Right lobe of liver (tissue), 6 donors: ENCODE data around the gene CNTRL. TPM values are rescaled to one million over a fixed set of nuclear protein-coding genes. Genes with fewer than 3 reads are reported as not detected.

Experiments
- ATAC-seq, 4 donors: fragments of 200-7000 bp; cut with Tn5 transposase; one replicate each; pipeline ENCODE4 v1.9.1; 2020; ENCODE audit warnings: mild to moderate bottlenecking in 4 of 4, moderate library complexity in 4 of 4
- DNase-seq, 3 donors: peaks; one replicate each; pipeline ENCODE4 v3.0.0-alpha.2; 2020
- H3K27ac ChIP-seq, 3 donors: fragments of 200-600 bp; one replicate each; pipeline ENCODE4 v1.8.0; 2022
- H3K27me3 ChIP-seq, 2 donors: fragments of 200-600 bp; one replicate each; pipeline ENCODE4 v1.8.0; 2022
- H3K36me3 ChIP-seq, 4 donors: fragments of 200-600 bp; sonication (generic) in 1 of 4; one replicate each; pipeline versions ENCODE4 v1.5.1 to v1.8.0; 2017 to 2022; ENCODE audit warnings: control low read depth in 1 of 4
- H3K4me1 ChIP-seq, 4 donors: fragments of 200-600 bp; sonication (generic) in 1 of 4; one replicate each; pipeline versions ENCODE4 v1.5.1 to v1.8.0; 2017 to 2022; ENCODE audit warnings: control low read depth in 1 of 4
- H3K4me3 ChIP-seq, 3 donors: fragments of 200-600 bp; one replicate each; pipeline ENCODE4 v1.8.0; 2022
- H3K9me3 ChIP-seq, 4 donors: fragments of 200-600 bp; sonication (generic) in 1 of 4; one replicate each; pipeline versions ENCODE4 v1.5.1 to v1.8.0; 2017 to 2022; ENCODE audit warnings: control low read depth in 1 of 4
- POLR2A ChIP-seq: fragments of 450-650 bp; IDR thresholded peaks from one replicate; pipeline ENCODE4 v1.6.1; 2017; ENCODE audit warnings: antibody characterized with exemption, mild to moderate bottlenecking
- WGBS: methylation state at CpG from one replicate; pipeline ENCODE4 v1.1.6; 2018; ENCODE audit warnings: low coverage, low lambda C conversion rate; ENCODE audit not compliant: insufficient coverage; ENCODE audit errors: missing lambda C conversion rate; 5-methylcytosine and 5-hydroxymethylcytosine counted together
- intact Hi-C, 2 donors: fragments of 100-400 bp; cut with DNase I; formaldehyde crosslinking; loops; one replicate each; pipeline versions ENCODE4 v1.11.2 to v1.14.1; 2022
- total RNA-seq, 6 experiments: library from RNA; depleted of rRNA in 2 of 6; stranded (reverse); fragments of >200 nt in 2 of 6; fragmentation: NEBNext Ultra II Directional in 3 of 6; extraction: Animal tissue kit (Norgen Biotek cat#: 25700) in 3 of 6; gene quantifications; one replicate each; pipeline versions ENCODE4 v1.1.0 to v1.2.4, GENCODE V29; 2016 to 2023
- TF ChIP-seq, protein P1 (sequence below), 4 donors: fragments of 200-600 bp in 3 of 4; fragments of 450-650 bp in 1 of 4; IDR thresholded peaks; one replicate each; pipeline versions ENCODE4 v1.5.1 to v1.8.0; 2016 to 2022; ENCODE audit warnings: antibody characterized with exemption in 4 of 4, mild to moderate bottlenecking in 2 of 4
- donor health status: DM: no; HTN: yes; CAD: no.
- donor health status: DM: no; HTN: no; CAD: no.
- donor health status: DM: no; HTN: no; CAD: no.
- donor health status: DM: no; HTN: yes; CAD: no.
- donor health status: DM: no; HTN: yes; CAD: no.

The CNTRL gene
- total RNA-seq, 6 experiments from 2014 or later, result 2.8 to 5.6 (median 4.2) TPM

- DNase-seq (no peak), ATAC-seq (peak; percentile 9 to 51 (median 23))
- 33% methylated on average over 3 of the region's 3 CpGs for WGBS
- intact Hi-C loops, result no loop called here
- no peaks in the 10 kb centered on the region for H3K27me3 ChIP-seq
- no peaks in the 10 kb centered on the region for H3K9me3 ChIP-seq
- H3K27ac ChIP-seq, result peak overlapping the region; percentile 57 to 85 (median 59)
- H3K36me3 ChIP-seq, result peaks cover 0 to 7% (median 3%) of the 10 kb centered on the region in 4 donors
- H3K4me3 ChIP-seq, result no peak overlapping the region
- TF ChIP-seq, protein P1, sequence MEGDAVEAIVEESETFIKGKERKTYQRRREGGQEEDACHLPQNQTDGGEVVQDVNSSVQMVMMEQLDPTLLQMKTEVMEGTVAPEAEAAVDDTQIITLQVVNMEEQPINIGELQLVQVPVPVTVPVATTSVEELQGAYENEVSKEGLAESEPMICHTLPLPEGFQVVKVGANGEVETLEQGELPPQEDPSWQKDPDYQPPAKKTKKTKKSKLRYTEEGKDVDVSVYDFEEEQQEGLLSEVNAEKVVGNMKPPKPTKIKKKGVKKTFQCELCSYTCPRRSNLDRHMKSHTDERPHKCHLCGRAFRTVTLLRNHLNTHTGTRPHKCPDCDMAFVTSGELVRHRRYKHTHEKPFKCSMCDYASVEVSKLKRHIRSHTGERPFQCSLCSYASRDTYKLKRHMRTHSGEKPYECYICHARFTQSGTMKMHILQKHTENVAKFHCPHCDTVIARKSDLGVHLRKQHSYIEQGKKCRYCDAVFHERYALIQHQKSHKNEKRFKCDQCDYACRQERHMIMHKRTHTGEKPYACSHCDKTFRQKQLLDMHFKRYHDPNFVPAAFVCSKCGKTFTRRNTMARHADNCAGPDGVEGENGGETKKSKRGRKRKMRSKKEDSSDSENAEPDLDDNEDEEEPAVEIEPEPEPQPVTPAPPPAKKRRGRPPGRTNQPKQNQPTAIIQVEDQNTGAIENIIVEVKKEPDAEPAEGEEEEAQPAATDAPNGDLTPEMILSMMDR (IDR thresholded peaks at IDR 0.05), result no peak
- TF ChIP-seq POLR2A, result no peak
- H3K4me1 ChIP-seq, result peaks cover 0 to 87% (median 36%) of the 10 kb centered on the region in 4 donors
Observed at GRCh38 chr9:121182101-121182836, 107.5 kb downstream of the CNTRL start.

DNA sequence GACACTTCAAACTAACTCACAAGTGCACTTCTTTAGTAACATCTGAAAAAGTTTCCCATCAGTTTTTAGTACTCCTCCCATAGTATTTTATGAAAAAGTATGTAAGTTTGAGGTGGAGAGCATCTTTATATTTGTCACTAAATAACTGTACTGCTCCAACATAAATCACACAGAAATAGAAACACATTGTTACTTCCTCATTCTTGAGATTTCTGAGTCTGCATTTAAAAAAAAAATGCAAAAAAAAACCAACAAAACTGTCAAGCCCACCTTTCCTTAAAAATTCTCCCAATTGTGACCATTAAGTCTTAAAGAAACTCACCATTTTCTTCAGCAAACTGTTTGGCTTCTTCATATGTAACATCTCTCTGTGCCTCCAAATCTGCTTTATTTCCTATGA is 108.2 kb downstream of the CNTRL start:
- no peaks in the 10 kb centered on the region for H3K27me3 ChIP-seq
- no peak overlapping the region for H3K4me3 ChIP-seq
- peaks cover 0 to 7% (median 3%) of the 10 kb centered on the region in 4 donors for H3K36me3 ChIP-seq
- peaks cover 0 to 90% (median 39%) of the 10 kb centered on the region in 4 donors for H3K4me1 ChIP-seq
- TF ChIP-seq POLR2A, result no peak
- TF ChIP-seq, protein P1 (IDR thresholded peaks at IDR 0.05), result no peak
- DNase-seq, result no peak
- peak overlapping the region; percentile 12 to 85 (median 45) for H3K27ac ChIP-seq
- intact Hi-C loops, result no loop called here
- no peak for ATAC-seq
- H3K9me3 ChIP-seq, result no peaks in the 10 kb centered on the region

GRCh38 chr9:121183666-121184423 is 109.1 kb downstream of the CNTRL start:
- Histone ChIP-seq H3K27ac (peak overlapping the region; percentile 12 to 85 (median 45)), H3K9me3 (no peaks in the 10 kb centered on the region), H3K36me3 (peaks cover 0 to 7% (median 4%) of the 10 kb centered on the region in 4 donors), H3K4me3 (no peak overlapping the region), H3K4me1 (peaks cover 0 to 88% (median 38%) of the 10 kb centered on the region in 4 donors), H3K27me3 (no peaks in the 10 kb centered on the region)
- WGBS, result 14% methylated on average over 3 of the region's 3 CpGs
- DNase-seq (no peak), ATAC-seq (no peak)
- intact Hi-C loops, result no loop called here
- TF ChIP-seq, protein P1 (IDR thresholded peaks at IDR 0.05), result no peak
- no peak for TF ChIP-seq POLR2A

DNA sequence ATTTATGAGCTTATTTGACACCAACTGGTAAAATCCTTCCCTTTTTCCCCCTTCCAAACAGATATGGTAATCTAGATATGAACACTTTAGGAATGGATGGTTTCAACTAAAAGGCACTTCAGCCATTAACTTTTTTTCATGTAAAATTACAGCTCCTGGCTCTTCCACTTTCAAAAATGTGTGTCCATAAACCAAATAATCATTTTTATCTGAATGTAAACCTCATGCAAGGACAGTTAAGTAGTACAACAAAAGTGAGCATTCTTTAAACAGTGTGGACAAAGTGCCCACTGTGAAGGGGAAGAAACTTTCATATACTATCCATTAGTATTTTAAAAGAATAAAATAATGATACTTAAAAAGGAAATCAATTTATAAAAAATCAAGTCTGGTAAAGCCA is 109.7 kb downstream of the CNTRL start:
- H3K27me3 ChIP-seq, result no peaks in the 10 kb centered on the region
- peak overlapping the region in 1 of 3 donors; percentile 85 for H3K27ac ChIP-seq
- H3K9me3 ChIP-seq, result no peaks in the 10 kb centered on the region
- DNase-seq (no peak), ATAC-seq (no peak)
- intact Hi-C loops, result no loop called here
- no peak overlapping the region for H3K4me3 ChIP-seq
- H3K4me1 ChIP-seq, result peaks cover 0 to 87% (median 38%) of the 10 kb centered on the region in 4 donors
- peaks cover 0 to 7% (median 4%) of the 10 kb centered on the region in 4 donors for H3K36me3 ChIP-seq
- TF ChIP-seq, protein P1 (IDR thresholded peaks at IDR 0.05), result no peak
- no peak for TF ChIP-seq POLR2A
